Mesenchymal stem cell (in vitro differentiated cells and primary cell): ENCODE results near the gene RNU1-4.
A peak's percentile ranks its signal among the peaks of the same experiment; 100 is the strongest.
"Not testable (repeated sequence)": the region's sequence is repeated elsewhere in the genome, so short reads cannot be mapped to it uniquely, and the experiment has no call there.

Source experiments
- DNase-seq: peaks from one replicate; pipeline ENCODE4 v3.0.0-alpha.2; 2013
- H2AFZ ChIP-seq: one replicate; pipeline ENCODE4 v1.6.1; 2013; ENCODE audit warnings: low read depth, mild to moderate bottlenecking, control low read depth, inconsistent platforms, low read length, moderate library complexity
- H2AK5ac ChIP-seq: 2 replicates; pipeline ENCODE4 v1.6.1; 2013; ENCODE audit warnings: low read length, moderate library complexity, mild to moderate bottlenecking, inconsistent platforms; ENCODE audit not compliant: severe bottlenecking
- H2BK120ac ChIP-seq: one replicate; pipeline ENCODE4 v1.6.1; 2013; ENCODE audit warnings: low read depth, mild to moderate bottlenecking, inconsistent platforms, low read length, moderate library complexity
- H2BK12ac ChIP-seq, 2 experiments: one replicate each; pipeline ENCODE4 v1.6.1; 2013; ENCODE audit warnings: inconsistent platforms in 2 of 2, low read length in 2 of 2, mild to moderate bottlenecking in 2 of 2, moderate library complexity in 2 of 2, control low read depth in 1 of 2
- H2BK15ac ChIP-seq: one replicate; pipeline ENCODE4 v1.6.1; 2013; ENCODE audit warnings: mild to moderate bottlenecking, low read depth, inconsistent platforms; ENCODE audit not compliant: poor library complexity, severe bottlenecking
- H2BK5ac ChIP-seq: 2 replicates; pipeline ENCODE4 v1.6.1; 2013; ENCODE audit warnings: low read depth, mild to moderate bottlenecking, low read length, control low read depth, inconsistent platforms; ENCODE audit not compliant: poor library complexity, severe bottlenecking
- H3K14ac ChIP-seq, 2 experiments: one replicate each; pipeline ENCODE4 v1.6.1; 2013; ENCODE audit warnings: inconsistent platforms in 2 of 2, low read length in 2 of 2, control low read depth in 1 of 2, mild to moderate bottlenecking in 1 of 2, moderate library complexity in 1 of 2
- H3K18ac ChIP-seq, 2 experiments: one replicate each; pipeline ENCODE4 v1.6.1; 2013; ENCODE audit warnings: inconsistent platforms in 2 of 2, low read length in 2 of 2, control low read depth in 1 of 2, low read depth in 1 of 2, mild to moderate bottlenecking in 1 of 2
- H3K23ac ChIP-seq, 2 experiments: one replicate each; pipeline ENCODE4 v1.6.1; 2013; ENCODE audit warnings: inconsistent platforms in 2 of 2, low read length in 2 of 2, mild to moderate bottlenecking in 2 of 2, moderate library complexity in 2 of 2, control low read depth in 1 of 2
- H3K27ac ChIP-seq: 2 replicates; pipeline ENCODE4 v1.5.1; 2013; ENCODE audit warnings: mild to moderate bottlenecking, moderate library complexity, low read length, control low read depth, inconsistent platforms; ENCODE audit not compliant: poor library complexity, severe bottlenecking
- H3K27me3 ChIP-seq, 2 experiments: 2 replicates each; pipeline versions ENCODE4 v1.6.1 to v1.7.0; 2013; ENCODE audit warnings: low read length in 2 of 2, mild to moderate bottlenecking in 2 of 2, moderate library complexity in 2 of 2, control low read depth in 1 of 2, inconsistent platforms in 1 of 2; ENCODE audit not compliant: control insufficient read depth in 1 of 2, insufficient read depth in 1 of 2
- H3K36me3 ChIP-seq, 2 experiments: 2 replicates each; pipeline versions ENCODE4 v1.6.1 to v1.7.0; 2013; ENCODE audit warnings: low read length in 2 of 2, control low read depth in 1 of 2, inconsistent platforms in 1 of 2, low read depth in 1 of 2, mild to moderate bottlenecking in 1 of 2; ENCODE audit not compliant: insufficient read depth in 2 of 2, control insufficient read depth in 1 of 2
- H3K4ac ChIP-seq, 2 experiments: one replicate each; pipeline ENCODE4 v1.6.1; 2013; ENCODE audit warnings: inconsistent platforms in 2 of 2, low read length in 2 of 2, mild to moderate bottlenecking in 2 of 2, moderate library complexity in 2 of 2, control low read depth in 1 of 2, low read depth in 1 of 2
- H3K4me1 ChIP-seq: 2 replicates; pipeline ENCODE4 v1.6.1; 2013; ENCODE audit warnings: low read depth, low read length, control low read depth; ENCODE audit not compliant: control insufficient read depth, insufficient read depth
- H3K4me2 ChIP-seq: 2 replicates; pipeline ENCODE4 v1.6.1; 2013; ENCODE audit warnings: low read length, mild to moderate bottlenecking, inconsistent platforms; ENCODE audit not compliant: poor library complexity, severe bottlenecking
- H3K4me3 ChIP-seq, 2 experiments: 2 replicates each; pipeline versions ENCODE4 v1.5.1 to v1.7.0; 2013; ENCODE audit warnings: low read length in 2 of 2, mild to moderate bottlenecking in 2 of 2, control low read depth in 1 of 2, low read depth in 1 of 2; ENCODE audit not compliant: insufficient read depth in 1 of 2
- H3K79me1 ChIP-seq: replicated peaks from 2 replicates; pipeline ENCODE4 v1.6.1; 2013; ENCODE audit warnings: mild to moderate bottlenecking, control low read depth, low read length, inconsistent platforms; ENCODE audit not compliant: poor library complexity, severe bottlenecking
- H3K9ac ChIP-seq: 2 replicates; pipeline ENCODE4 v1.7.0; 2013; ENCODE audit warnings: mild to moderate bottlenecking, low read length, moderate library complexity
- H3K9me3 ChIP-seq: 2 replicates; pipeline ENCODE4 v1.7.0; 2013; ENCODE audit warnings: mild to moderate bottlenecking, low read length; ENCODE audit not compliant: control insufficient read depth
- H4K8ac ChIP-seq: one replicate; pipeline ENCODE4 v1.6.1; 2013; ENCODE audit warnings: inconsistent platforms, mild to moderate bottlenecking, low read length, moderate library complexity
- H4K91ac ChIP-seq: one replicate; pipeline ENCODE4 v1.6.1; 2013; ENCODE audit warnings: mild to moderate bottlenecking, low read length, inconsistent platforms
- WGBS: methylation state at CpG from one replicate; pipeline ENCODE4 v1.1.7; 2013; ENCODE audit warnings: mixed read lengths; 5-methylcytosine and 5-hydroxymethylcytosine counted together

The RNU1-4 gene

DNA sequence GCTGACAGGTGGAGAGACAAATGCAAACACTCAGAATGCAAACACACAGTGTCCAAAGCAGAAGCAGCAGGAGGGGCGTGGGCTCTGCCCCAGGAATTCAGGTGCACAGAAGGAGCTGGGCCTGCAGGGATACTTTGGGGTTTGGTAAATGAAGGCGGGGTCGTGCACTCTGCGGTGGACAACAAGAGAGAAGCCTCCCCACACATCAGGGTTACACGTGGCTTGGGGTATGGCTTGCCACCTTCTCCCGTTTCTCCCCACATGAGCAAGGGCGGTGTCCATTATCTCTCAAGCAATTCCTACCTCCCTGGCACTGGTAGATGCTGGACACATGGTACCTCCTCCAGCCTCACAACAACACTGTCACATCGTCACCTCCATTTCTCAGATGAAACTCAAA is 35.0 kb downstream of the RNU1-4 start:
- H3K36me3 ChIP-seq, H3K14ac ChIP-seq, H3K23ac ChIP-seq, H4K91ac ChIP-seq, H3K9me3 ChIP-seq, H2AK5ac ChIP-seq, H3K4ac ChIP-seq, H2BK5ac ChIP-seq, H3K18ac ChIP-seq, H2BK120ac ChIP-seq, H2BK15ac ChIP-seq, DNase-seq, H3K4me2 ChIP-seq, H3K4me3 ChIP-seq, H4K8ac ChIP-seq, H2AFZ ChIP-seq, H2BK12ac ChIP-seq, H3K4me1 ChIP-seq, H3K27ac ChIP-seq, H3K9ac ChIP-seq, H3K79me1 ChIP-seq: not testable (repeated sequence)
- no CpG with 5 or more reads among the region's 8 CpGs for WGBS
- H3K27me3 ChIP-seq, result peaks cover 0 to 41% of the 10 kb centered on the region in 2 experiments

DNA sequence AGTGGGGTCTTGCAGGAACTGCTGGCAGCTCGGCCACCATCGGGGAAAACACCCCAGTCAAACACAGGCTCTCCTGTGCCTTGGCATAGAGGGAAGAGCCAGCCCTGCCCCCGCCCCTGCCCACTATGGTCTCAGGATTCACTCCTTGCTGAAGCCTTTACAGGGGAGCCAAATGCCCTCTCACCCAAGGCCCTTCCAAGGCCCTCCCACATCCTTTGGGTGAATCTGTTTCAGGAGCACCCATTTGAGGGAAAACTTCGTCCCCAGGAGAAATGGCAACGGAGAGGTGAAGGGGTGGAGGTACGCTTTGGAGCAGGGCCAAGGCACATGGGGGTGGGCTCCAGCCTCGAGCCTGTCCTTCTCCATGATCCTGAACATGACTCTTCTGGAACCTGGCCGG is 35.9 kb downstream of the RNU1-4 start:
- WGBS, result no CpG with 5 or more reads among the region's 8 CpGs

DNA sequence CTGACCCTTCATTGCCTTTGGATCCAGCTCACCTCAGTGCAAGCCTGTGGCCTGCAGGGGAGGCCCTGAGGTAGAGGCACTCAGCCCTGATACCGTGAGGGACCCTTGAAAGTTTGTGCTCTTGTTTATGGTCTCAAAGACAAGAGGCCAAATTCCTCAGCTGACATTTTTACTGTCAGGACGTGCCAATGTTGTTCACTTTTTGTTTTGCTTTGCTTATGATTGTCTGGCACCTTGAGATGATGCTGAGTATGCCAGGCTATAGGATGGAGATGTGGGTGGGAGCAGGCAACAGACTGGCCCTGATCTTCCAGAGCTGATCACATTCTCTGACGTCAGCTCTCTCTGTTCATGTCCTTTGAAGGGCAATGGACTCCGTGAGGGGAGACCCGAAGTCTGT is 36.5 kb downstream of the RNU1-4 start:
- not testable (repeated sequence) for H2BK5ac ChIP-seq, H3K36me3 ChIP-seq, H2BK120ac ChIP-seq, H3K4ac ChIP-seq, H2AK5ac ChIP-seq, H2AFZ ChIP-seq, H3K9me3 ChIP-seq, H3K79me1 ChIP-seq, H3K4me2 ChIP-seq, H2BK12ac ChIP-seq, H3K14ac ChIP-seq, H4K91ac ChIP-seq, DNase-seq, H3K4me1 ChIP-seq, H3K27ac ChIP-seq, H2BK15ac ChIP-seq, H3K23ac ChIP-seq, H3K18ac ChIP-seq, H3K9ac ChIP-seq, H3K4me3 ChIP-seq, H4K8ac ChIP-seq
- 72% methylated on average over 5 of the region's 5 CpGs for WGBS
- peaks cover 0 to 41% of the 10 kb centered on the region in 2 experiments for H3K27me3 ChIP-seq

More for the DNA sequence above, 35.9 kb downstream of the RNU1-4 start:
- H2BK15ac ChIP-seq, H2AK5ac ChIP-seq, H3K9me3 ChIP-seq, H3K27ac ChIP-seq, H2BK120ac ChIP-seq, H3K36me3 ChIP-seq, H2BK5ac ChIP-seq, H3K4me1 ChIP-seq, H4K8ac ChIP-seq, H2BK12ac ChIP-seq, H3K4me3 ChIP-seq, H3K79me1 ChIP-seq, H3K4me2 ChIP-seq, H3K23ac ChIP-seq, H3K18ac ChIP-seq, H3K4ac ChIP-seq, H4K91ac ChIP-seq, H3K14ac ChIP-seq, DNase-seq, H3K9ac ChIP-seq, H2AFZ ChIP-seq: not testable (repeated sequence)
- H3K27me3 ChIP-seq, result peaks cover 0 to 41% of the 10 kb centered on the region in 2 experiments

DNA sequence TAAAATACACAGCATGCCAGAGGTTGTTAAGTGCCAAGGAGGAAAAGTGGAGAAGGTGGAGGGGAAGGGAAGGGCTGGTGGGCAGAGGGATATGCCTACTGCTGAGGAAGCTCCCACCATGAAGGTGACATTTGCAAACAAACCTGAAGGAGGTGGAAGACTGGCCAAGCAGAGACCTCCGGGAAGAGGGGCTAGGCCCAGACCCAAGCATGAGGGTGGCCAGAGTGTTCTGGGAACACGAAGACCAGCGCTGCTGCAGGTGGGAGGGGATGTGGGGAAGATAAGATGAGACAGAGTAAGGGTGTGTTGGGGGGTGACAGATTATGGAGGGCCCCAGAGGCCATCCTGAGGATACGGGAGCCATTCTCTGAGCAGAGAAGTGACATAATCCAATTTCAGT is 37.5 kb downstream of the RNU1-4 start:
- H3K79me1 ChIP-seq, H3K27ac ChIP-seq, H3K4me1 ChIP-seq, H4K91ac ChIP-seq, H3K18ac ChIP-seq, H3K9ac ChIP-seq, H3K14ac ChIP-seq, H3K4me2 ChIP-seq, H3K36me3 ChIP-seq, H2BK12ac ChIP-seq, H2BK15ac ChIP-seq, H2AFZ ChIP-seq, H4K8ac ChIP-seq, H3K4me3 ChIP-seq, DNase-seq, H2BK5ac ChIP-seq, H2BK120ac ChIP-seq, H3K9me3 ChIP-seq, H3K4ac ChIP-seq: not testable (repeated sequence)
- Histone ChIP-seq H3K23ac (peak overlapping the region in 1 of 2 experiments; percentile 1), H2AK5ac (peak overlapping the region; percentile 31), H3K27me3 (peaks cover 0 to 35% of the 10 kb centered on the region in 2 experiments)
- 82% methylated on average over 4 of the region's 4 CpGs for WGBS
